Measurements from ENCODE around the gene SYP. TPM values are rescaled to one million over a fixed set of nuclear protein-coding genes. Genes with fewer than 3 reads are reported as not detected.
"Not testable (repeated sequence)": the region's sequence is repeated elsewhere in the genome, so short reads cannot be mapped to it uniquely, and the experiment has no call there.

The SYP gene
- polyA plus RNA-seq, 1 donor = 1.0 TPM

GRCh38 chrX:49167740-49168108 lies 32.3 kb downstream of the SYP start:
- DNase-seq (ENCODE audit: low read depth) = no peak

- no peak for DNase-seq (ENCODE audit: low read depth)
Observed at GRCh38 chrX:49166914-49167739, 32.9 kb downstream of the SYP start.

GRCh38 chrX:49165901-49166881 lies 33.8 kb downstream of the SYP start:
- DNase-seq (ENCODE audit: low read depth) = no peak

GRCh38 chrX:49164589-49165360 lies 35.2 kb downstream of the SYP start:
- no peak for DNase-seq (ENCODE audit: low read depth)

GRCh38 chrX:49163555-49164419 lies 36.2 kb downstream of the SYP start:
- DNase-seq (ENCODE audit: low read depth) = peak; percentile 64

GRCh38 chrX:49162620-49163019 lies 37.4 kb downstream of the SYP start, which contains the start of gene MAGIX:
TSS of gene MAGIX (plus strand) at chrX:49162758. CDS start at chrX:49162890, 132 bp downstream.
- DNase-seq (ENCODE audit: low read depth) = no peak

DNA sequence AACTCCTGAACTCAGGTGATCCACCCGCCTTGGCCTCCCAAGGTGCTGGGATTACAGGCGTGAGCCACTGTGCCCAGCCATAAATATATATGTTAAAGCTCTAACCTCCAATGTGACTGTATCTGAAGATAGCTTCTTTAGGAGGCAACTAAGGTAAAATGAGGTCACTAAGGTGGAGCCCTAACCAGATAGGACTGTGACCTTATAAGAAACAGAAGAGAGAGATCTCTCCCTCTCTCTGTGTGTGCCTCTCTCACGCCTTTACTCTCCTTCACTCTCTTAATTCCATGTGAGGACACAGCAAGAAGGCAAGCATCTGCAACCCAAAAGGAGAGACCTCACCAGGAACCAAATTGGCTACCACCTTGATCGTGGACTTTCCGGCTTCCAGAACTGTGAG lies 38.4 kb downstream of the SYP start:
- no peak for DNase-seq (ENCODE audit: low read depth)

GRCh38 chrX:49160908-49161307 lies 39.1 kb downstream of the SYP start:
- DNase-seq (ENCODE audit: low read depth) = no peak

DNA sequence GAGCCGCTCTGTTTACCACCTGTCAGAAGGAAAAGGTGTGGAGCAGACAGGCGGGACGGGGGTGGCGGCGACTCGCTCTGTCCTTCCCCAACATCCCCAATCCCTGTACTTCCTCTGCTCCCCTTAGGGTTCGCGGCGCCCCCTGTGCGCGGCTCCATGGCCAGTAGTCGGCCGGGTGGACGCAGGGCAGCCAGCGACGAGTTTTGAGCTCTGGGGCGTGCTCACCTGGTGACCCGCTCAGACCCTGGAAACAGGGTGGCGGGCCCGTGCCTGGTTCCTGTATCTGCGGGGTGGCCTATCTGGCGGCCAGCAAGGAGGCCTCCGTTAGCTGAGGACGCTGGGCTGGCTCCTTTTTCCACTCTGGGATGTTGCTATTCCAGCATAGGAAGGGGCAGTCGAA lies 42.8 kb downstream of the SYP start:
- DNase-seq (ENCODE audit: low read depth) = no peak

DNA sequence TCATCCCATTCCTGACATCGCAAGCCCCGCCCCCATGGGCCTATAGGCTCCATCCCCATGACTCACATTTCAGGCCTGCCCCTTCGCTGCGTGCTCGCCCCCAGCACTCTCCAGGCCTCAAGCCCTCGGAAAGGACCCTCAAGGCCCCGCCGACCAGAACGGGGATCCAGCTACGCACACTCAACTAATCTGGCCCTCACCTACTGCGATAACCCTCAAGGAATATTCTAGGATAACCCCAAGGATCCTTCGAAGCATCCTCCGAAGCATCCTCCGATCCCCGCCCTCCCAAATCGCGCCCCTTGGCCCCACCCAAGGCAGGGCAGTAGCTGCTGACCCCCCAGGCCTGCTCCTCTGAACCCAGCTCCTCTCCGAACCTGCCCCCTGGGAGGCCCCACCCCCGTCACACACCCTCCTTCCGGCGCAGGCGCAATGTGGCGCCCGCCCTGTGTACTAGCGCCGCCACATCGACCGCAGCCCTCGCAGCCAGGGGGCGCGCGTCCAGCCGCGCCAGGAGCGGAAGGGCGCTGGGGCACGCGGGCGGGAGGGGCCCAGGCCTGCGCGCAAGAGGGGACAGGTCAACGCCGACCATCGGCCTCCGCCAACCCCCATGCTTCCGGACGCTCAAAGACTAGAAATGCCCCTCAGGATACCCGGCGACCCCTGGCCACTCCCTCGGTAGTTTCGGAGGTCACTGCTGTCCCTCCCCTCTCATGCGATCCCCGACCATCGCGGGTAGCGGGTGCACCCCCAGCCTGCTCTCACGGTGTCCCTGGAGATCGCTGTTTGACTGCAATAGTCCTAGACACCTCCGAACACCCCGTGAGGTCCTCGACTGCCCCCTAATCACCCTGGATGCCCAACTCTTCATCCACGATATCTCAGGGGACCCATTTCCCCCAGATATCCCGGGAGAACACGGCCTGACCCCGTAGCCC lies 43.8 kb downstream of the SYP start:
- no peak for DNase-seq (ENCODE audit: low read depth)

DNA sequence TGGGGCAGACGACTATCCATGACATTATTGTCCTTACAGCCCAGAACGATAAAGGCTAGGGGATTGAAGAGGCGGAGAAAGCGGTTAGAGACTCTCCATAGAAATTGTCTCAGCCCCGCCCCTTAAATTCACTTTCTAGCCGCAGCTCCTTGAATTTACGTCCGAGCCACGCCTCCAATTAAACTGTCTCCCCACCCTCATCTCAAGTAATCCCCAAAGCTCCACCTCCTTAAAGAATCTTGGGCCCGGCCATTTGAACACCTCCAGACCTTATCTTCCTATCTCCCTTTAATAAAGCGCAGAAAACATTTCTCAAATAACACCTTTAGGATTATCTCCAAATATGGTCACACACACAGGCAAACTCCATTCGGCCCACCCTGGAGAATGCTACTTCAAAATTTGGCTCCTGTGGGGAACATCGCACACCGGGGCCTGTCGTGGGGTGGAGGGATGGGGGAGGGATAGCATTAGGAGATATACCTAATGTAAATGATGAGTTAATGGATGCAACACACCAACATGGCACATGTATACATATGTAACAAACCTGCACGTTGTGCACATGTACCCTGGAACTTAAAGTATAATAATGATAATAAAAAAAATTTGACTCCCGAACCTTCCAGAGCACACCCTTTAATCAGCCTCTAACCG lies 44.6 kb downstream of the SYP start:
- DNase-seq (ENCODE audit: low read depth) = no peak

DNA sequence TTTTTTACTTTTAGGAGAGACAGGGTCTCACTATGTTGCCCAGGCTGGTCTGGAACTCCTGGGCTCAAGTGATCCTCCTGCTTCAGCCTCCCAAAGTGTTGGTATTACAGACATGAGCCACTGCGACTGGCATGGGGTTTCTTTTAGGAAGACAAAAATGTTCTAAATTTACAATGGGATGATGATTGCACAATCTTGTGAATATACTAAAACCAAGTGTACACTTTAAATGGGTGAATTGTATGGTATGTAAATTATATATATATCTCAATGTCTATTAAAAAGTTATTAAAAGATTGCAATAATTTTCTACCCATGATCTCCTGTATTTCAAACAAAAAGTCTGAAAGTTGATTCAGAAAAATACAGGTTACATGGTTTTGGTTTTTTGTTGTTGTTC lies 46.5 kb downstream of the SYP start:
- DNase-seq (ENCODE audit: low read depth) = no peak

GRCh38 chrX:49149291-49149690 lies 50.7 kb downstream of the SYP start:
- DNase-seq (ENCODE audit: low read depth) = not testable (repeated sequence)

GRCh38 chrX:49148390-49149100 lies 51.4 kb downstream of the SYP start:
- not testable (repeated sequence) for DNase-seq (ENCODE audit: low read depth)

GRCh38 chrX:49147936-49148335 lies 52.1 kb downstream of the SYP start:
- no peak for DNase-seq (ENCODE audit: low read depth)

DNA sequence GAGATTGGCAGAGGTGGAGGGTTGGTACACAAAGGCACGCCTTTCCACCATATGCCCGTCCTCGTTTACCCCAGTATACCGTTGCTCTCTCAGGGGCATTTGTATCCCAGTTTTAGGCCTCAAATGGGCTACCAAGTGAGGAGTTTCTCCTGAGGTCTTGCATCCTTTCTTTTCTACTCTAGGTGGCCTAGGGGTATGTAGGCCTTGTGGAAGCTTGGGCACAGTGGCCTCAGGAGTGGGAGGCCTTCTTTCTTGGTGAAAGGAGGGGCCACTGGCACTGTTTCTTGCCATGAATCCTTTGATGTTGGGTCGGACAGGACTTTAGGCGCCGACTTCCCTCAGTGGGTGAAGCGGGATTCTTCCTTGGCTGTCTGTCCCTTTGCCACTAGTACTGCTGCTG lies 52.7 kb downstream of the SYP start:
- no peak for DNase-seq (ENCODE audit: low read depth)

- DNase-seq (ENCODE audit: low read depth) = not testable (repeated sequence)
Observed at GRCh38 chrX:49143154-49143553, 56.8 kb downstream of the SYP start.

DNA sequence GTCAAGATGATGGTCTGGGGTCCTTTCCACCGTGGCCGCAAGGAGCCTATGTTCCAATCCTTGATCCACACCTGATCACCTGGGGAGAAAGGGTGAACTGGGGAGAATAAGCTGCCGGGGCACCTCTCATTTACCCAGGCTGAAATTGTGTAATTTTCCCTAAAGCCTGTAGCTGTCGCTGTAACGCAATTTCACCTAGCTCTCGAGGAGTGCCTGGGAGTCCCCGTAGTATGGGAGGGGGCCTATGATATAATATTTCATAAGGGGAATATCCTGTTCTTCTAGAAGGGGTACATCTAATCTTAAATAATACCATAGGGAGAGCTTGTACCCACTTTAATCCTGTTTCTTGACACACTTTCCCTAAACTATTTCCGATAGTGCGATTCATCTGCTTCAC lies 57.7 kb downstream of the SYP start:
- DNase-seq (ENCODE audit: low read depth) = not testable (repeated sequence)
